T-cell (primary cell): ENCODE measurements around the gene ERCC8. TPM values are rescaled to one million over a fixed set of nuclear protein-coding genes. Genes with fewer than 3 reads are reported as not detected.
"Not testable (repeated sequence)": the region's sequence is repeated elsewhere in the genome, so short reads cannot be mapped to it uniquely, and the experiment has no call there.

Source experiments
- ATAC-seq, 4 experiments: fragments of 200-7000 bp in 3 of 4; fragments of 150-1000 bp in 1 of 4; cut with Tn5 transposase; replicated peaks in 1 of 4; 1 replicate in 3 of 4; 2 replicates in 1 of 4; pipeline ENCODE4 v1.10.0; 2021; ENCODE audit warnings: moderate library complexity in 3 of 4, mild to moderate bottlenecking in 2 of 4, moderate number of reproducible peaks in 1 of 4
- CTCF ChIA-PET, 2 donors: fragments of 300-600 bp; sonication (Branson Sonifier 250); formaldehyde crosslinking; loops; one replicate each; lab custom pipeline; 2022; ENCODE audit warnings: antibody characterized with exemption in 2 of 2; lab: Charles Lee
- POLR2A ChIA-PET, 2 donors: fragments of 300-600 bp; sonication (Branson Sonifier 250); formaldehyde crosslinking; loops; one replicate each; lab custom pipeline; 2022; ENCODE audit warnings: antibody characterized with exemption in 2 of 2; lab: Charles Lee
- DNase-seq, 35 experiments: peaks; one replicate each; pipeline versions ENCODE4 v3.0.0 to v3.0.0-alpha.2; 2013 to 2023
- H3K27ac ChIP-seq: one replicate; pipeline ENCODE4 v1.5.1; 2013; ENCODE audit warnings: low read length
- H3K27me3 ChIP-seq, 2 experiments: replicated peaks in 1 of 2; 1 replicate in 1 of 2; 2 replicates in 1 of 2; pipeline versions ENCODE4 v1.6.1 to v1.7.0; 2013; ENCODE audit warnings: low read length in 1 of 2, mixed read lengths in 1 of 2; ENCODE audit not compliant: control insufficient read depth in 2 of 2, insufficient read depth in 2 of 2; ENCODE audit errors: extremely low read depth in 1 of 2
- H3K36me3 ChIP-seq, 2 donors: 1 replicate in 1 of 2; 2 replicates in 1 of 2; pipeline versions ENCODE4 v1.6.1 to v1.7.0; 2013; ENCODE audit warnings: low read length in 1 of 2; ENCODE audit not compliant: control insufficient read depth in 2 of 2, insufficient read depth in 1 of 2; ENCODE audit errors: extremely low read depth in 1 of 2
- H3K4me1 ChIP-seq, 2 experiments: 1 replicate in 1 of 2; 2 replicates in 1 of 2; pipeline versions ENCODE4 v1.6.1 to v1.7.0; 2013; ENCODE audit warnings: low read length in 2 of 2, mixed read lengths in 1 of 2; ENCODE audit not compliant: insufficient read depth in 2 of 2, control insufficient read depth in 1 of 2; ENCODE audit errors: extremely low read depth in 1 of 2
- H3K4me3 ChIP-seq, 2 donors: 1 replicate in 1 of 2; 2 replicates in 1 of 2; pipeline versions ENCODE4 v1.5.1 to v1.7.0; 2013; ENCODE audit warnings: mild to moderate bottlenecking in 2 of 2, low read length in 1 of 2, moderate library complexity in 1 of 2; ENCODE audit not compliant: control insufficient read depth in 1 of 2; ENCODE audit errors: extremely low read depth in 1 of 2
- H3K9me3 ChIP-seq: 2 replicates; pipeline ENCODE4 v1.7.0; 2013
- H3K27ac Mint-ChIP-seq, 2 donors: one replicate each; pipeline ENCODE4 v1.8.0; 2020 to 2021; ENCODE audit warnings: mild to moderate bottlenecking in 2 of 2, mixed read lengths in 2 of 2
- H3K27me3 Mint-ChIP-seq, 2 donors: one replicate each; pipeline ENCODE4 v1.8.0; 2021 to 2022; ENCODE audit warnings: mixed read lengths in 2 of 2
- H3K36me3 Mint-ChIP-seq: one replicate; pipeline ENCODE4 v1.8.0; 2021; ENCODE audit warnings: mixed read lengths
- H3K4me1 Mint-ChIP-seq, 3 donors: one replicate each; pipeline ENCODE4 v1.8.0; 2020 to 2022; ENCODE audit warnings: mixed read lengths in 3 of 3, mild to moderate bottlenecking in 1 of 3
- H3K4me3 Mint-ChIP-seq, 3 donors: one replicate each; pipeline ENCODE4 v1.8.0; 2020 to 2022; ENCODE audit warnings: mild to moderate bottlenecking in 3 of 3, mixed read lengths in 3 of 3, moderate library complexity in 3 of 3
- H3K9me3 Mint-ChIP-seq, 3 donors: one replicate each; pipeline ENCODE4 v1.8.0; 2020 to 2022; ENCODE audit warnings: mixed read lengths in 3 of 3
- WGBS: methylation state at CpG from one replicate; pipeline ENCODE4 v1.1.5; 2013; ENCODE audit warnings: missing lambda C conversion rate; ENCODE audit not compliant: insufficient coverage; 5-methylcytosine and 5-hydroxymethylcytosine counted together
- total RNA-seq, 35 experiments: library from RNA in 6 of 35; stranded (reverse) in 6 of 35; fragments of 120-200 nt in 1 of 35; gene quantifications; one replicate each; pipeline versions ENCODE4 v1.2.1 to v1.2.4 and lab custom pipeline; 2013 to 2026

The ERCC8 gene
- total RNA-seq, result 10 to 100 TPM in 1 of 5 donors, 1 to 10 TPM in 4; 6.8 to 10.1 (median 7.3) TPM
- 18.5 TPM for total RNA-seq (2013)
- total RNA-seq (lab: John Stamatoyannopoulos, UW), result 11.2 to 33.9 (median 20.3) reads per million in 29 experiments

GRCh38 chr5:60944904-60945812 is at the start of gene ERCC8, which contains the start of gene NDUFAF2:
TSS of gene ERCC8 (minus strand) at chr5:60945070. CDS start at chr5:60945008, 62 bp downstream.
TSS of gene NDUFAF2 (plus strand) at chr5:60945205. CDS start at chr5:60945256, 51 bp downstream.
- Histone ChIP-seq H3K36me3 (no peaks in the 10 kb centered on the region), H3K27ac (peak within 1 kb of the TSS; percentile 60), H3K4me3 (peak within 1 kb of the TSS; percentile 92), H3K4me1 (peaks cover 8 to 13% of the 10 kb centered on the region in 2 experiments), H3K9me3 (no peaks in the 10 kb centered on the region), H3K27me3 (no peaks in the 10 kb centered on the region)
- no peaks in the 10 kb centered on the region for H3K27me3 Mint-ChIP-seq
- peak within 1 kb of the TSS in 1 of 2 donors; percentile 59 for H3K27ac Mint-ChIP-seq
- under 1% methylated on average over 39 of the region's 64 CpGs for WGBS
- no peaks in the 10 kb centered on the region for H3K36me3 Mint-ChIP-seq
- ATAC-seq, result peak; percentile 97 to 98 (median 98)
- POLR2A ChIA-PET, result interaction anchor here in 1 of 2 donors (0.6 to 1.2 kb wide), 2 partner anchors 10 to 386 kb away, joined by 3 to 5 read pairs; no protein-coding TSS in a partner anchor
- CTCF ChIA-PET, result interaction anchor here (0.7 to 2.0 kb wide), 4 partner anchors 14 to 245 kb away, joined by 6 to 14 read pairs (median 10); partner anchors contain the start of gene DEPDC1B (in 1 of the 2)
- no peaks in the 10 kb centered on the region for H3K9me3 Mint-ChIP-seq
- H3K4me3 Mint-ChIP-seq, result no peak within 1 kb of the TSS
- peak; percentile 73 to 92 (median 84) for DNase-seq
- peaks cover 26 to 34% (median 33%) of the 10 kb centered on the region in 3 donors for H3K4me1 Mint-ChIP-seq

GRCh38 chr5:60993875-60994571 is 49.2 kb upstream of the ERCC8 start:
- CTCF ChIA-PET, result no interaction called here
- H3K9me3 ChIP-seq, result peaks cover 2% of the 10 kb centered on the region
- no peak for DNase-seq
- H3K27me3 Mint-ChIP-seq, result no peaks in the 10 kb centered on the region
- 91% methylated on average over 6 of the region's 11 CpGs for WGBS
- POLR2A ChIA-PET, result no interaction called here
- peaks cover 0 to 3% of the 10 kb centered on the region in 2 experiments for H3K4me1 ChIP-seq
- H3K36me3 ChIP-seq, result peaks cover 2 to 9% of the 10 kb centered on the region in 2 donors
- peaks cover 18 to 28% (median 18%) of the 10 kb centered on the region in 3 donors for H3K4me1 Mint-ChIP-seq
- no peak overlapping the region for H3K27ac ChIP-seq
- peaks cover 43% of the 10 kb centered on the region for H3K36me3 Mint-ChIP-seq
- no peak for ATAC-seq
- H3K27me3 ChIP-seq, result no peaks in the 10 kb centered on the region
- H3K4me3 Mint-ChIP-seq, result no peak overlapping the region
- H3K27ac Mint-ChIP-seq, result no peak overlapping the region
- no peak overlapping the region for H3K4me3 ChIP-seq
- peaks cover 11 to 21% (median 15%) of the 10 kb centered on the region in 3 donors for H3K9me3 Mint-ChIP-seq

GRCh38 chr5:60993425-60993824 is 48.6 kb upstream of the ERCC8 start:
- peaks cover 46% of the 10 kb centered on the region for H3K36me3 Mint-ChIP-seq
- H3K36me3 ChIP-seq, result peaks cover 2 to 9% of the 10 kb centered on the region in 2 donors
- ChIA-PET CTCF (no interaction called here), POLR2A (no interaction called here)
- H3K9me3 Mint-ChIP-seq, result peaks cover 11 to 25% (median 15%) of the 10 kb centered on the region in 3 donors
- peaks cover 2% of the 10 kb centered on the region for H3K9me3 ChIP-seq
- no peaks in the 10 kb centered on the region for H3K27me3 ChIP-seq
- peaks cover 17 to 28% (median 18%) of the 10 kb centered on the region in 3 donors for H3K4me1 Mint-ChIP-seq
- no peak overlapping the region for H3K27ac ChIP-seq
- H3K27me3 Mint-ChIP-seq, result no peaks in the 10 kb centered on the region
- H3K4me1 ChIP-seq, result peaks cover 0 to 3% of the 10 kb centered on the region in 2 experiments
- DNase-seq (no peak), ATAC-seq (no peak)
- H3K27ac Mint-ChIP-seq, result no peak overlapping the region
- H3K4me3 ChIP-seq, result peak overlapping the region in 1 of 2 donors; percentile 15
- WGBS, result 100% methylated on average over 1 of the region's 2 CpGs
- H3K4me3 Mint-ChIP-seq, result no peak overlapping the region

GRCh38 chr5:60992871-60993270 is 48.0 kb upstream of the ERCC8 start:
- H3K36me3 ChIP-seq, result peaks cover 2 to 9% of the 10 kb centered on the region in 2 donors
- CTCF ChIA-PET, result no interaction called here

GRCh38 chr5:60989790-60990189 is 44.9 kb upstream of the ERCC8 start:
- no CpG with 5 or more reads among the region's 4 CpGs for WGBS
- peaks cover 62% of the 10 kb centered on the region for H3K36me3 Mint-ChIP-seq
- Histone ChIP-seq H3K4me1 (no peaks in the 10 kb centered on the region), H3K27ac (no peak overlapping the region), H3K4me3 (no peak overlapping the region), H3K27me3 (no peaks in the 10 kb centered on the region), H3K36me3 (peaks cover 2 to 9% of the 10 kb centered on the region in 2 donors), H3K9me3 (peaks cover 2% of the 10 kb centered on the region)
- no peak overlapping the region for H3K27ac Mint-ChIP-seq
- ChIA-PET CTCF (no interaction called here), POLR2A (no interaction called here)
- H3K4me3 Mint-ChIP-seq, result no peak overlapping the region
- H3K27me3 Mint-ChIP-seq, result no peaks in the 10 kb centered on the region
- no peak for DNase-seq
- ATAC-seq, result no peak
- peaks cover 4 to 8% (median 4%) of the 10 kb centered on the region in 3 donors for H3K4me1 Mint-ChIP-seq
- H3K9me3 Mint-ChIP-seq, result peaks cover 26 to 59% (median 35%) of the 10 kb centered on the region in 3 donors

More at GRCh38 chr5:60992871-60993270, 48.0 kb upstream of the ERCC8 start:
- Mint-ChIP-seq H3K36me3 (peaks cover 52% of the 10 kb centered on the region), H3K4me3 (no peak overlapping the region), H3K4me1 (peaks cover 17 to 27% (median 18%) of the 10 kb centered on the region in 3 donors), H3K9me3 (peaks cover 12 to 30% (median 15%) of the 10 kb centered on the region in 3 donors), H3K27me3 (no peaks in the 10 kb centered on the region), H3K27ac (no peak overlapping the region)
- POLR2A ChIA-PET, result no interaction called here
- H3K9me3 ChIP-seq, result peaks cover 2% of the 10 kb centered on the region
- DNase-seq, result no peak
- H3K4me1 ChIP-seq, result peaks cover 0 to 3% of the 10 kb centered on the region in 2 experiments
- no peak for ATAC-seq
- WGBS, result 95% methylated on average over 5 of the region's 6 CpGs
- no peak overlapping the region for H3K27ac ChIP-seq
- peak overlapping the region in 1 of 2 donors; percentile 15 for H3K4me3 ChIP-seq
- H3K27me3 ChIP-seq, result no peaks in the 10 kb centered on the region

GRCh38 chr5:60982127-60982526 is 37.3 kb upstream of the ERCC8 start:
- H3K4me1 Mint-ChIP-seq, H3K36me3 ChIP-seq, H3K4me3 Mint-ChIP-seq, H3K27me3 ChIP-seq, H3K9me3 ChIP-seq, H3K4me3 ChIP-seq, ATAC-seq, H3K27me3 Mint-ChIP-seq, POLR2A ChIA-PET, DNase-seq, H3K4me1 ChIP-seq, H3K27ac Mint-ChIP-seq, H3K27ac ChIP-seq: not testable (repeated sequence)
- H3K36me3 Mint-ChIP-seq, result peaks cover 58% of the 10 kb centered on the region
- CTCF ChIA-PET, result interaction anchor here in 1 of 2 donors (0.6 kb wide), 1 partner anchor 656 kb away, joined by 5 read pairs; no protein-coding TSS in a partner anchor
- H3K9me3 Mint-ChIP-seq, result peaks cover 22 to 45% (median 31%) of the 10 kb centered on the region in 3 donors
- 100% methylated on average over 1 of the region's 3 CpGs for WGBS
